NCI-H1105 (cell line): Measurements from ENCODE around the gene TTLL9.

Experiments used
- DNase-seq: peaks from one replicate; lab custom pipeline; 2025; lab: John Stamatoyannopoulos, UW

The TTLL9 gene

GRCh38 chr20:31836853-31837608, 33.4 kb upstream of the TTLL9 start:
- no peak for DNase-seq

GRCh38 chr20:31837896-31838397, 32.5 kb upstream of the TTLL9 start:
- DNase-seq: no peak

- DNase-seq: no peak
Measured at GRCh38 chr20:31838646-31839292, 31.7 kb upstream of the TTLL9 start.

- DNase-seq: no peak
Measured at GRCh38 chr20:31839782-31840487, 30.5 kb upstream of the TTLL9 start.

GRCh38 chr20:31840906-31841816, 29.3 kb upstream of the TTLL9 start:
- DNase-seq: no peak

GRCh38 chr20:31841928-31842327, 28.5 kb upstream of the TTLL9 start:
- no peak for DNase-seq

- DNase-seq: no peak
Measured at GRCh38 chr20:31842471-31843157, 27.8 kb upstream of the TTLL9 start.

GRCh38 chr20:31843288-31843687, 27.1 kb upstream of the TTLL9 start:
- DNase-seq: no peak

GRCh38 chr20:31843881-31844280, 26.6 kb upstream of the TTLL9 start:
- DNase-seq: no peak

- DNase-seq: no peak
Measured at GRCh38 chr20:31844737-31845299, 25.6 kb upstream of the TTLL9 start.

- no peak for DNase-seq
Measured at GRCh38 chr20:31845300-31845863, 25.1 kb upstream of the TTLL9 start, which contains the start of gene FOXS1. FOXS1 (minus strand) TSS chr20:31845604; CDS start chr20:31845542, 62 bp downstream.

GRCh38 chr20:31846793-31847138, 23.7 kb upstream of the TTLL9 start:
- DNase-seq: no peak

GRCh38 chr20:31848088-31848999, 22.1 kb upstream of the TTLL9 start:
- DNase-seq: no peak

GRCh38 chr20:31849306-31849930, 21.0 kb upstream of the TTLL9 start:
- DNase-seq: peak; percentile 87

- no peak for DNase-seq
Measured at GRCh38 chr20:31851240-31851955, 19.0 kb upstream of the TTLL9 start.

GRCh38 chr20:31853481-31853880, 17.0 kb upstream of the TTLL9 start:
- DNase-seq: no peak

GRCh38 chr20:31856516-31856915, 13.9 kb upstream of the TTLL9 start:
- DNase-seq: no peak
